Esophagus muscularis mucosa (tissue), 4 donors: ENCODE results near the gene FBXW2.

Source experiments
- CTCF ChIP-seq, 3 experiments: fragments of 200-600 bp in 2 of 3; fragments of 450-650 bp in 1 of 3; sonication (generic) in 2 of 3; IDR thresholded peaks; one replicate each; pipeline ENCODE4 v1.5.1; 2017 to 2019; ENCODE audit warnings: antibody characterized with exemption in 3 of 3, mild to moderate bottlenecking in 2 of 3, moderate library complexity in 1 of 3
- EP300 ChIP-seq: sonication (generic); formaldehyde crosslinking; IDR thresholded peaks from one replicate; pipeline ENCODE4 v1.6.1; 2017; ENCODE audit warnings: antibody characterized with exemption
- POLR2A ChIP-seq: fragments of 450-650 bp; IDR thresholded peaks from one replicate; pipeline ENCODE4 v1.6.1; 2017; ENCODE audit warnings: antibody characterized with exemption, moderate library complexity, mild to moderate bottlenecking, low read depth

GRCh38 chr9:120807607-120808379 lies 14.6 kb upstream of the FBXW2 start:
- no peak for TF ChIP-seq CTCF (IDR thresholded peaks at IDR 0.05)
- TF ChIP-seq EP300: no peak
- no peak for TF ChIP-seq POLR2A
